Fibroblast of skin of back (primary cell): Measurements from ENCODE around the gene INPP5A.

Source experiments
- DNase-seq: peaks from one replicate; pipeline ENCODE4 v3.0.0-alpha.2; 2013

The INPP5A gene

DNA sequence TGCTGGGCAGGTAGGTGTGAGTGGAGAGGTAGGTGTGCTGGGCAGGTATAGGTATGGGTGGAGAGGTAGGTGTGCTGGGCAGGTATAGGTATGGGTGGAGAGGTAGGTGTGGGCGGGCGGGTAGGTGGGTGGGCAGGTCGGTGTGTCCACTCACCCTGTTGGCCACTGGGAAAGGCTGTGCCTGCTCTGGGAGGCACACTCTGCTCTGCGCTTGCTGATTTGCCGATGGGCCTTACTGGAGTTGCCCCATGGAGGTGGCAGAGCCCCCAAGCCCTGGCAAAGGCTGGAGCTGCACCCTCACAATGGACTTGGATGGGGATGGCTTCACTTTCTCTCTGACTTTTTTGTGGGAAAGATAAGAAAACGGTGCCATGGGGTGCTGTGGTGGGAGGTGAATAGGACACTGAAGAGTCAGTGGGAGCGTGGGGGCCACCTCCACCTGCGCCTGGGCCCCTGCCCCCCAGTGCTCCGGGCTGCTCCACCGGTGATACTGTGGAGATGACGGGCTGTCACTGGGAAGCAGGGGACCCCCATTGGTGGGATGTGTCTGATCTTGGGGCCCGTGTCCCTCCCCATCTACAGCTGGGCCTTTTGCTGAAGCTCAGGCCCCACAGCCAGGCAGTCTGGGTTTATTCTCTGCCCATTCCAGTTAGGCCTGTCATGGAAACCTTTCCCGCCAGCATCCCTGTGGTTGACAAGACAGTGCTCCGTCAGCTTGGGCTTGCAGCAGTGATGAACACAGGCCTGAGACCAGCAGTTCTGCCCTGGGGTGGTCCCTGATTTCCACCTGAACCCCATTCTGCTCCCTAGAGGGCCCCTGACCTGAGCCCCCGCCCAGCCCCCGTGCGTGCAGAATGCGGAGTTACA, 173.4 kb downstream of the INPP5A start:
- no peak for DNase-seq

DNA sequence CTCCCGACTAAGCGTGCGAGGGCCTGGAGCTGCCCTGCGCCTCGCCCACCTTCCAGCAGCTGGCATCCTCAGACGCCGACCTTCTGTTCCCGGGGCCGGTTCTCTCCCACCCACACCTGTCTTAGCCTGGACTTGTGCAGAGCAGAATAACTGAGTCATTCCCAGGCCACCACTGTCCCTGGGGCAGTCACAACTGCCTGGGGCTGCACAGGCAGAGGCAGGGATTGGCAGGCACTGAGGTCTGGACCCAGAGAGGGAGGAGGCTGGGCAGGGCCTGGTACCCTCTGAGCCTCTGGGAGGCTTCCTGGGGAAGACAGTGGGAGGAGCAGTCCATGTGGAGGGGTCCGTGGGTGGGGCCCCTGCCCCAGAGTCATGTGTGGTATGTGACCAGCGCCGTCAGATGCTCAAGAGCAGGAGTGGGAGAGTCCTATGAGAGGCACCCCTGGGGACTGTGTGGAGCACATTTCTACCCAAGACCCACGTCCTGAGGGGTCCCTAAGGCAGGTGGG, 174.1 kb downstream of the INPP5A start:
- no peak for DNase-seq

DNA sequence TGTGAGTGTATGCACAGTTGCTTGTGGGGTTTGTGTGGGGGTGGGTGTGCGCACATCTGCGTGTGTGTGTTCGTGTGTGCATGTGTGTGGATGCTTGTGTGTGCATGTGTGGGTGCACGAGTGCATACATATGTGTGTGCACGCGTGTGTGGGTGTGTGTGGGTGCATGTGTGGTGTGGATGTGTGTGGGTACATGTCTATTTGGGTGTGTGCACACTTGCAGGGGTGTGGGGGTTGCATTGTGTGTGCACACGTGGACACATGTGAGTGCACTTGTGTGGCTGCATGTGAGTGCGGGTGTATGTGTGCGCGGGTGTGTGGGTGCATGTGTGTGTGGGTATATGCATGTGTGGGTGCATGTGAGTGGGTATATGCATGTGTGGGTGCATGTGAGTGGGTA, 174.7 kb downstream of the INPP5A start:
- DNase-seq = no peak

DNA sequence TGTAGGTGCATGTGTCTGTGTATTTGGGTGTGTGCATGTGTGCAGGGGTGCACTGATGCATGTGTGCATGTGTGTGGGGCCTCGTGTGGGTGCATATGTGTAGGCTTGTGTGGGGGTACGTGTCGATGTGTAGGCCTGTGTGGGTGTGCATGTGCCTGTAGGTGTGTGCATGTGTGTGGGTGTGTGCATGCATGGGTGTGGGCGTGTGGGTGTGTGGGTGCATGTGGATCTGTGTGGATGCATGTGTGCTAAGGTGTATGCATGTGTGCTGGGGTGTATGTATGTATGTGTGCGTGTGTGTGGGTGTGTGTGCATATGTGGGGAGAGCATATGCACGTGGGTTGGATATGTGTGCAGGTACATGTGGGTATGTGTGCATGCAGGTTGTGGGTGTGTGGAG, 175.2 kb downstream of the INPP5A start:
- no peak for DNase-seq

DNA sequence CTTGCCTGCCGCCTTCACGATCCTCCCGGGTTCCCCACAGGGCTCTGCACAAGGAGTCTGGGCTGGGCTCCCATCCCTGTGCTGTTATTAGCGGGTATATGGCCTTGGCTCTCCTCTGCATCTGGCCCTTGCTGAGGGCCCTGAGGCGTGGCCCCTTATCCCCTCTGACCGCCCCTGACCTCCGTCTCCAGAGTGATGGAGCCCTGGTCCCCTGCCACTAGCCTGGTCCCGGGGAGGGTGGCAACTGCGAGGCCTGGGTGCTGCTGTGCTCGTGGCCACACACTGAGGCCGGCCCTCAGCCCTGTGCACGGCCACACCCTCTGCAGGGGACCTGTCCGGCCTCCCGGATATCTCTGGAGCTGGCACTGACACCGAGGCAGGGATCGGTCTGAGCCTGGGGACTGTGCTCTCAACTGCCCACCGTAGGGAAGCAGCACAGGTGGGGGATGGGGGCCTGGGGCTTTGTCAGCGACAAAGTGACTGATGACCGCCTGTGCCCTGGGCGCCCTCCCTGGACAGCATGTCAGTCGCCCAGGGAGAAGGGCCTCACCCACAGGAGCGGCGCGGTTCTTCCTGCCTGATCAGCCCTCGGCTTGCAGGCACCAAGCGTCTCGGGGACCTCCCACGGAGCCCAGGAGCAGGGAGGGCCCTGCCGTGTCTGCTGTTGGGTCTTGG, 176.0 kb downstream of the INPP5A start:
- no peak for DNase-seq

DNA sequence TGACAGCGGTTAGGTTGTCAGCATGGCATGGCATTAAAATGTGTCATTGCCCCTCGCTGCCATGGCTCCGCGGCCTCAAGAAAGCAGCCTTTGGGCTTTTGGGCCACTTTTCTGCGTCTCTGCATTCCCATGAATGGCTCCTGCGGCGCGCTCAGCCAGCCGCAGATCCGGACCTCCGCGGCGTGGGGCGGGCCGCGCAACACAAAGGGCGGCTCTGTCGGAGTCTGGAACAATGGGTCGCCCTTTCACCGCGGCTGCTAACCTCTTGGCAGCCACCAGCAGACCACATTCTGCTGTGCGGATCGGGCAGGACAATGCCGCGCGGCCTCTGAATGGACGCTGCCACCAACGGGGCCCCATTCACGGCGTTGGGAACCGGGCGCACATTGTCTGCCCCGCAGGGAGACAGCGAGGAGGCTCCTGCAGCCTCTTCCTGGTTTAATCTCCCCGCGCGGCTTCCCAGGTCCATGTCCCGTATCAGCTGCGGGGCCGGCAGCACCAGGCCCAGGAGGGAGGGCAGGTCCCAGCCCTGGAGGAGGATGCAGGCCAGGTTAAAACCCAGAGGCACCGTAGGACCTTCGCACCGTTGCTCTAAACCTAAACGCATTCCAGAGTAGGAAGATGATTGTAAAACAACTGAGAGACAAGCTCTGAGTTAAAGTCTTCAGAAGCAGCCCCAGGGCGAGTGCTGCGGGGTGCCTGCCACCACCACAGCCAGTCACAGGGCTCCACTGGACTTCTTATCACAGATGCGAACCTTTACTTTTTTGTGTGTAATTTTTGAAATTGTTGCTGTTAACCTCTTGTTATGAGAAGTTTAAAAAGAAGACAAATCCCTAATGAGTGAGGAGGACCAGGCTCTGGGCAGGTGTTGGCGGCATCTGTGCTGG, 176.8 kb downstream of the INPP5A start:
- DNase-seq = peak; percentile 40

DNA sequence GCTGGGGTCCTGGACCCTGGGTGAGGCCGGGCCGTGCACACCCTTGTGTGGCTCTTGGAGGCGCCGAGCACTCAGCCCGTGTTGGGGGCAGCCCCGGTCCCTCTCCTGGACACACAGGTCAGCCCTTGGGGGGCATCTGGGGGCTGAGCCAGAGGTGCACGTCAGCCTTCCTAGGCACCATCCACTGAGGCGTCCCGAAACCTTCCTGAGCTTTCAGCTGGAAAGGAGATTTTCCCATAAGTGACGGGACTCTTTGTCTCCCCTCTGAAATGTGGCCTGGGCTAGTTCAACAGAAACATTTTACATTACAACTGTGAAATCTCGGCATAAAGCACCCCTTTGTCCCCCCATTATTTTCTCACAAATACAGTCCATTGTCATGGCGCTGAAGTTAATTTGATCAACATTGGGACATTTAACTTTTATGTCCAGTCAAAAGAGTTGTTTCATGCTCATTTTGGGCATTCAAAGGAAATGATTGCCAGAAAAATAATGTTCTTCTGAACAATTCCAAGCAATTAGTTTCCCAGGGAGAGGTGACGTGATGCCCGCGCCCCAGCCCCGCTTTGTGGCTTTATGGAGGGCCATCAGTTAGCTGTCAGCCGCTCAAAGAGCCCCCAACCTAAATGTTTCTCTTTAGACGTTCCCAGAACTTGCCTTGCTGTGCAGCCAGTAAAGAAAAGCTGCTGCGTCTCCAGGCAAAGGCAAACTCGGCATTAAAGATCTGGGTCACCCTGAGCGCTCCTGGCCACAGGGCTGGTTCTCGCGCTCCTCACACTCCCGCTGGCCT, 177.6 kb downstream of the INPP5A start:
- DNase-seq = no peak

DNA sequence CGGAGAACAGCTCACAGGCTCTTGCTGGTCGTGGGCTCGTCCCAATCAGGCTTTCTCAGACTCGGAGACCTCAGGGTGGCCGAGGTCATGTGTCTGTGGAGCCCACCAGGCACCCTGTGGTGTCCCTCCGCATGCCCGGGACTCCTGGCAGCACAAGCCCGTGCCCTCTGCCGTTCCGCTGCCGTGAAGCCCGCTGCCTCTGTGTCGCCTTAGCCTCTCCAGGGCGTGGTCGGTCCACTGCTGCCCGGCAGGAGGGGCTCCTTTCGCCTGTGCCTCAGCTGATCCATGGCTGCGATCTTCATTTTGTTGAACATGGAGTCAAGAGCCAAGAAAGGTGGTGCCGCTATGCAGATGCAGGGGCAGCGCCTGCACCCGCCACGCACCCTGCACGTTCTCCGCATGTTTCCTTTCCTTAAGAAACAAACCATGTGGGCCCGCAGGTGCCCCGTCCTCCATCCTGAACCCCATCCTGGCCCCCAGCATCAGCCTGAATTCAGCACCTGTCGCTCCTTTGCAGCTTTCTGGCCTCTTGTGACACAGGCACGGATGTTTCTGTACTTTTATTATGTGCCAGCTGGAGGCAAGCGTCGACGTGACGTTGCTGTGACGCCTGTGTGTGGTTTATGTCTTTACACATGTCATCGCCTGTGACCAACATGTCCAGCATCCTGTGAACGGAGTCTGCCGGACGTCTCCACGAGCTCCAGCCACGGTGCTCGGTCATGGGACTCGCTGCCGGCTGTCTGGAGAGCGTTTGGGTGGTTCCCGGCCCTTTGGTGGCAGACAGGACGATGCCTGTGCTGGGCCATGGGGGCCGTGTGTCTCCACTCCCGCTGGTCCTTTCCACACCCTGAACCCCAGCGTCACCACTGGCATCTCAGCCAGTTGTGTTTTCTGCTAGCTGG, 178.4 kb downstream of the INPP5A start:
- no peak for DNase-seq

DNA sequence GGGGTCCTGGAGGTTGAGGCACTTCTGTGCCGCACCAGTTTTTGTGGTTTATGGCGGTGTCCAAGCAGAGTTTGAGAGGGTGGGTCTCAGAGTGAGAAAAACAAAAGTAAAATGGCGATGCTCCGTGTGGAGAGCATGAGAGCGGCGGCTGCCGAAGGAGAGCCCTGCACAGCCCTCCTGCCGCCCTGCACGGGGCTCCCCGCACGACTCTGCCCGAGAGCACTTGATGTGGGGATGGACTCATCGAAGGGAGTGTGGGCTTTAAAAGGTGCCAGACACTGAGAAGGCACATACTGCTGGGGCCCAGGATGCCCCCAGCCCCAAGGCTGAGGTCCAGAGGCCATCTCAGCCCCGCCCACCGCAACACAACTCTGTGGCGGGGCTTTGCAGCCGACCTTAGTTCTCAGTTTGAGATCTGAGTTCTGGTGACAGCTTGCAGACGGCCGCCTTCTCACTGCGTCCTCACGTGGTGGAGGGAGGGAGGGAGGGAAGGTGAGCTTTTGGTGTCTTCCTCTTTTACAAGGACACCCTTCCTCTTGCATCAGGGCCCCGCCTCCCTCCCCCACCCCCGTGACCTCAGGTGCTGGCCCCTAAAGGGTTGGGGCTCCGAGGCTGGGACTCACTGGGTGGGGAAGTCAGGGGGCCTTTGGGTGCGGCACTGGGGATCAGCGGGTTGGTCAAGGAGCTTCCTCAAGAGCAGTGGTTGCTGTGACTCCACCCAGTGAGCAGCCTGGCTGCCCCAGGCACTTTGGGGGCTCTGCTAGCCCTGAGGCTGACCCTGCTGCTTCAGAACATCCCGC, 179.3 kb downstream of the INPP5A start:
- no peak for DNase-seq

DNA sequence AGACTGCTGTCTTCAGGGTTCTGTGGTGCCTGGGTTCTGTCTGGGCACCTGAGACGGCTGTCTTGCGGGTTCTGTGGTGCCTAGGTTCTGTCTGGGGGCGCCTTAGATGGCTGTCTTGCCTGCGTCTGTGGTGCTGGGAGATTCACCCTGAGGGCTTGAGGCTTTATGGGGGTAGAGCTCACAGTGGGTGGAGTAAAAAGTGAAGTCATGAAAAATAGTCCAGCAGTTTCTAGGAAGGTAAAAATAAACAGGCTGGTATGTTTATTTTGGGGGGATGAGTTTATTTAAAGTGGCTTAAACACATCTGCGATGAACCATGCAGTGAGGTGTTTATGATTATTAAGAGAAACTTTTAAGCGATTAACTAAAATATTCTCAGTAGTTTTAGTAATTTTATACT, 184.1 kb downstream of the INPP5A start:
- DNase-seq = peak; percentile 21

DNA sequence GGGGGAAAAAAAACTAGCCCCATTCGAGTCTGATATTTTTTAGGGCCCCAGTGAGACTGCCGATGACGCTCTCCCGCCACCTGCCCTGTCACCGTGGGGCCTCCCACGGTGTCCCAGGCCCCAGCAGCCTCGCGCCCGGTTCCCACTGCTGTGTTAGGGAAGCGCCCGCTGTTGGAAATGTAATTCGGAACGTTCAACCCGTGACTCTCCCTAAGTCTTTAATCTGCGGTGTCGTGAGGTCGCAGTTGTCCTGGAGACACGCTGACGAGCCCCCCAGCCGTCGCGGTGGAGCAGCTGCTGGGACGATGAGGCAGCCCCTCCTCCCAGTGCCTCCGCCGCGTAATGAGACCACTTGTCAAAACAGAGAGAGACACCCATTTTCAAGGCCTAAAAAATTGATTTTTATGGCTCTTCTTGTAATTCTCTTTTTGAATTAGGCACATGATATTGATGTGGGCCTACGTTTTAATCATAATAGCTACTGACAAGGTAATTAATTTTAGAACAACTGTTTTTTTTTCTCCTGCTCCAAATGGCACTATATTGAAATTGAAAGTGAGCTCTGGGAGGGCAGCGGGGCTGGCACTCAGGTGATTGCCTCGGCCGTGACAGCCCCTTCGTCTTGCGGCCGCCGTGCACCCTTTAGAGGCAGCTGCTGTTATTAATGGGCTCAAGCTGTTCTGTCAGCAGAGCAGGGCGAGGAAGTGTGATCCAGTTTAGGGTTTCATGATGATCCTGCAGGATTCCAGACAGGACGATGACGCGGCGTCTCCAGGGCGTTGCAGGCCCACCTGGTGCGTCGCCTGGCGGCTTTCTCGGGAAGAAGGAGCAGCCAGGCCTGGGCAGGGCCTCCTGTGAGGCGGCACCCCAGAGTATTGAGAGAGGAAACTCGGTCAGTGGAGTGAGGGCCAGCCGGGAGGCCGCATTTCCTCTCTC, 185.1 kb downstream of the INPP5A start:
- no peak for DNase-seq

DNA sequence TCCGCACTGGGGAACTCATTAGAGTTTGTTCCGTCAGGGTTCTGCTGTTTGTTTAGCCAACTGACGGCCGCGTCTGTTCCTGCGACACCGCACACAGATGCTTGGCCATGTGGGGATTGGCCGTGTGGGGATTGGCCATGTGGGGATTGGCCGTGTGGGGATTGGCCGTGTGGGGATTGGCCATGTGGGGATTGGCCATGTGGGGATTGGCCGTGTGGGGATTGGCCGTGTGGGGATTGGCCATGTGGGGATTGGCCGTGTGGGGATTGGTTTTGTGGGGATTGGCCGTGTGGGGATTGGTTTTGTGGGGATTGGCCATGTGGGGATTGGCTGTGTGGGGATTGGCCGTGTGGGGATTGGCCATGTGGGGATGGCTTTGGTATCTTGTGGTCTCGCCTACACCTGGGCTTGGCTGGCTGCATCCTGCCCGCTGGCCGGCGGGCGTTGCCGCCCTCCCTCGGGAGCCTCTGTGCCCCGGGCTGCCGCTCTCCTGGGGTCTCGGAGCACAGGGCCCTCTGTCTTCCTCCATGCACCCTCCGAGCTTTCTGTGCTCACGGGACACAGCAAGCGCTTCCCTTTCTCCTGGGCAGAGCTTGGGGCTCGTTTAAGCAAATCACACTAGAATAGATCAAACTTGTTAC, 185.9 kb downstream of the INPP5A start:
- DNase-seq = no peak

DNA sequence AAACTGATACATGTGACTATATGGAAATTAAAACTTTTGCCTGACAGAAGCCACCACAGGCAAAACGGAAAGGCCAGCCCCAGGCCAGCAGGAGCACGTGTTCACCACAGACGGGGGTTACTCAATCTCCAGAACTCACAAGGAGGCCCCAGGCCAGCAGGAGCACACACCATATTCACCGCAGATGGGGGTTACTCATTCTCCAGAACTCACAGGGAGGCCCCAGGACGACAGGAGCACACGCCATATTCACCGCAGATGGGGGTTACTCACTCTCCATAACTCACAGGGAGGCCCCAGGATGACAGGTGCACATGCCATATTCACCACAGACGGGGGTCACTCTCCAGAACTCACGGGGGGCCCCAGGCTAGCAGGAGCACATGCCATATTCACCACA, 186.9 kb downstream of the INPP5A start:
- DNase-seq = peak; percentile 75

DNA sequence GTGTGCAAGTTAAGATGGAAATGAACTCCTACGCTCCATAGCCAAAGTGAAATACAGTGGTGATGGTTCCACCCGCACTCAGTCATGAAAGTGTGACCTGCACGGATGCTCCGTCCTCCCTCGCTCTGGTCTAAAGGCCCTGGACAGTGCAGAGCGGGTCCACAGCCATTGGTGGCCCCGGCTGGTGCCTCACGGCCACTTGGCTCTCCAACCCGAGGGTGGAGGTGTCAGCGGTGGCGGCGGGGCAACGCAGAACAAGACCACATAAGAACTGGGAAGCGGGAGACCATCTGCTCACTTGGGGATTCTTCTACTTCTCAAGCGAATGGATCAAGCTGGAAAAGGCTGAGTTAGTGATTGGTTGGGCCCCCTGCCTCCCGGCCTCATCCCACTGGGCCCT, 187.6 kb downstream of the INPP5A start:
- DNase-seq = no peak

DNA sequence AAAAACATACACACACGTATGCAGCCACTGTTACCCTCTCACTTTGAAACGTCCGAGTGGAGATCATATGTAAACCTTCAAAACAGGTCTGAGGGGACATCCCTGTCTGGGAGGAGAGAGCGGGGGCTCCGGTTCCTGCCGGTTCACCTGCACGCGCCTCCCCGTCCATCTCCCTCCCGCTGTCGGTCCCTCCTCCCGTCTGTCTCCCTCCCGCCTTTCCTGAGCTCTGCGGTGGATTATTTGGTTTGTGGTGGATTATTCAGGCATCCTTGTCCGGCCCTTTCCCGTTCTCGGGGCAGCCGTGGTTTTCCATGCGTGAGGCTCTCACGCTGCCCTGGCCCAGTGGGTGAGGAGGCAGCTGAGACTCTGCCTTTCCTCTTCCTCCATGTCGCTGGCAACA, 188.6 kb downstream of the INPP5A start:
- no peak for DNase-seq

DNA sequence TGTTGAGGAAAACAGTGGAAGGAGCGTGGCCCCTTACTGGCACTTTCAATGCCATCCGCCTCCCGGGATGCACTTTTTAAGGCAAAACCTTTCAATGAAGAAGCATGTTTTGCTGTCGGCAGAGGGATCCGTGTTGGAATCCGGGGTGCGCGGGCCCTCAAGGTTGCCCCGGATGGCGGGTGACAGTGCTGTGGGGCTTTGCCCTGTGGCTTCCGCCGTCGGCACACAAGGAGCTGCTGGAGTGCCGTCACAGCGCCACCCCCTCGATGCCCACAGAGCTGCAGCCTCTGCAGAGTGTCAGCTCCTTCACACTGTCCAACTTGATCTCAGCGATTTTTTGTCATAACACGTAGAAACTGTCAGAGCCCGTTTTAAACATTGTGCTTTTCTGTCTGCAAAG, 189.4 kb downstream of the INPP5A start:
- DNase-seq = no peak

DNA sequence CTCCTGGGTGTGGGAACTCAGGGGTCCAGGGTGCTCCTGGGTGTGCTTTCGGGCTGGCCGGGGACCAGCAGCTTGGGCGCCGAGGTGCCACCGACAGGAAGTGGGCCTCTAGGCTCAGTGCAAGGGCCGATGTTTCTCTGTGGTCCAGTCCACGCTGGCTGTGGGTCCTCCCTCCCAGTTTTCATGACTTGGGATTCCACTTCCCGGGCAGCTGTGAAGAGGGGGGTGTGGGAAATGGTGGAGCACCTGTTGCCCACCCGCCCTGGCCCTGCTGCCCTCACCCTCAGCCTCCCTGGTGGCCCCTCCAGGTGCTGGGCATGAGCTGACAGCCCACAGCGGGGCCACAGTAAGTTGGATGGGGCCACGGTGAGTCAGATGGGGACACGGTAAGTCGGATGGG, 189.8 kb downstream of the INPP5A start:
- DNase-seq = no peak

DNA sequence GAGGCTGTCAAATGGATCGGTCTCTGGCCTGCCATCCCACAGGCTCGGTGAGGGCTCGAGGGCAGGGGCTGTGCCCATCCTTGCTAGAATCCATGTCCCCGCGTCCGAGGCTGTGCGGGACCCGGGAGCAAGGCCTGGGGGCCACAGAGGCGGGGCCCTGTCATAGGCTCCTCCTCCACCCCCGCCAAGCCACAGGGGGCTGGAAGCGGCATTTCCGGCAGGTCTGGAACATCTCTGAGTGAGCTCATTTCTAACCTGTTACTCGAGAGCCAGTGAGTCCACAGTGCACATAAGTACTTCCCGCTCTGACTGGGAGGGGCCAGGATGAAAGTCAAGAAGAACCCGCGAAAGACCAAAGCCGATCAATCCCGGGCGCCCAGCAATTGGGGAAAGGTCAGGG, 190.7 kb downstream of the INPP5A start:
- DNase-seq = no peak
